Measurements from ENCODE around the gene PLA2R1. TPM values are rescaled to one million over a fixed set of nuclear protein-coding genes. Genes with fewer than 3 reads are reported as not detected.

Gene PLA2R1
- total RNA-seq, 3 donors from 2014 or later (not counting 1 experiment from before 2014, with no cell fraction given) = not detected

- peaks cover 25 to 39% of the 10 kb centered on the region in 2 donors for H3K4me1 Mint-ChIP-seq
- peak overlapping the region; percentile 88 to 92 for H3K27ac Mint-ChIP-seq
- Histone ChIP-seq H3K4me3 (ENCODE audit: low read length) (peak overlapping the region; percentile 75), H3K36me3 (ENCODE audit: control insufficient read depth, insufficient read depth, low read length) (peaks cover 10% of the 10 kb centered on the region), H3K4me1 (ENCODE audit: control insufficient read depth, insufficient read depth, low read length) (peaks cover 15% of the 10 kb centered on the region), H3K27ac (ENCODE audit: low read length) (peak overlapping the region; percentile 80), H3K27me3 (ENCODE audit: control insufficient read depth, insufficient read depth, low read length) (no peaks in the 10 kb centered on the region), H3K9me3 (ENCODE audit: control insufficient read depth, insufficient read depth, low read length) (no peaks in the 10 kb centered on the region)
- intact Hi-C loops (cut with micrococcal nuclease) = no loop called here
- H3K27me3 Mint-ChIP-seq (ENCODE audit: low read depth in 2 of 2) = no peaks in the 10 kb centered on the region
- DNase-seq (peak; percentile 40 to 84), ATAC-seq (peak; percentile 67 to 78 (median 68))
- under 1% methylated on average over 17 of the region's 17 CpGs for WGBS (ENCODE audit: insufficient coverage)
- H3K4me3 Mint-ChIP-seq = peak overlapping the region; percentile 98
- H3K36me3 Mint-ChIP-seq = no peaks in the 10 kb centered on the region
- H3K9me3 Mint-ChIP-seq = no peaks in the 10 kb centered on the region
- no peak for TF ChIP-seq CTCF (IDR thresholded peaks at IDR 0.05)
Measured at GRCh38 chr2:159903443-159904126, 158.8 kb downstream of the PLA2R1 start.

- TF ChIP-seq CTCF (IDR thresholded peaks at IDR 0.05) = no peak
- H3K4me3 ChIP-seq (ENCODE audit: low read length) = no peak overlapping the region
- ATAC-seq (no peak), DNase-seq (no peak)
- H3K27ac ChIP-seq (ENCODE audit: low read length) = peak overlapping the region; percentile 80
- H3K9me3 ChIP-seq (ENCODE audit: control insufficient read depth, insufficient read depth, low read length) = no peaks in the 10 kb centered on the region
- H3K36me3 ChIP-seq (ENCODE audit: control insufficient read depth, insufficient read depth, low read length) = peaks cover 12% of the 10 kb centered on the region
- Mint-ChIP-seq H3K27ac (peak overlapping the region; percentile 88 to 92), H3K36me3 (no peaks in the 10 kb centered on the region), H3K4me1 (peaks cover 30 to 42% of the 10 kb centered on the region in 2 donors), H3K4me3 (peak overlapping the region; percentile 98), H3K9me3 (no peaks in the 10 kb centered on the region), H3K27me3 (ENCODE audit: low read depth in 2 of 2) (no peaks in the 10 kb centered on the region)
- 84% methylated on average over 6 of the region's 6 CpGs for WGBS (ENCODE audit: insufficient coverage)
- H3K27me3 ChIP-seq (ENCODE audit: control insufficient read depth, insufficient read depth, low read length) = no peaks in the 10 kb centered on the region
- peaks cover 15% of the 10 kb centered on the region for H3K4me1 ChIP-seq (ENCODE audit: control insufficient read depth, insufficient read depth, low read length)
- intact Hi-C loops (cut with micrococcal nuclease) = no loop called here
Measured at GRCh38 chr2:159902722-159903121, 159.7 kb downstream of the PLA2R1 start.

GRCh38 chr2:159900343-159900742 is 162.1 kb downstream of the PLA2R1 start:
- ATAC-seq (no peak), DNase-seq (no peak)
- H3K4me1 ChIP-seq (ENCODE audit: control insufficient read depth, insufficient read depth, low read length) = peaks cover 15% of the 10 kb centered on the region
- intact Hi-C loops (cut with micrococcal nuclease) = no loop called here
- TF ChIP-seq CTCF (IDR thresholded peaks at IDR 0.05) = no peak
- Mint-ChIP-seq H3K4me1 (peaks cover 36 to 46% of the 10 kb centered on the region in 2 donors), H3K27ac (no peak overlapping the region), H3K4me3 (no peak overlapping the region), H3K9me3 (no peaks in the 10 kb centered on the region), H3K27me3 (ENCODE audit: low read depth in 2 of 2) (no peaks in the 10 kb centered on the region), H3K36me3 (peaks cover 8% of the 10 kb centered on the region)
- H3K27me3 ChIP-seq (ENCODE audit: control insufficient read depth, insufficient read depth, low read length) = no peaks in the 10 kb centered on the region
- H3K9me3 ChIP-seq (ENCODE audit: control insufficient read depth, insufficient read depth, low read length) = no peaks in the 10 kb centered on the region
- no peak overlapping the region for H3K27ac ChIP-seq (ENCODE audit: low read length)
- H3K4me3 ChIP-seq (ENCODE audit: low read length) = no peak overlapping the region
- H3K36me3 ChIP-seq (ENCODE audit: control insufficient read depth, insufficient read depth, low read length) = peaks cover 12% of the 10 kb centered on the region
- WGBS (ENCODE audit: insufficient coverage) = no CpG with 5 or more reads among the region's 1 CpG

- no peaks in the 10 kb centered on the region for H3K9me3 ChIP-seq (ENCODE audit: control insufficient read depth, insufficient read depth, low read length)
Measured at GRCh38 chr2:159898441-159898840, 164.0 kb downstream of the PLA2R1 start.

More at GRCh38 chr2:159898441-159898840, 164.0 kb downstream of the PLA2R1 start:
- Mint-ChIP-seq H3K4me3 (no peak overlapping the region), H3K27me3 (ENCODE audit: low read depth in 2 of 2) (no peaks in the 10 kb centered on the region), H3K9me3 (no peaks in the 10 kb centered on the region), H3K4me1 (peaks cover 29 to 37% of the 10 kb centered on the region in 2 donors), H3K27ac (no peak overlapping the region), H3K36me3 (peaks cover 8% of the 10 kb centered on the region)
- Histone ChIP-seq H3K36me3 (ENCODE audit: control insufficient read depth, insufficient read depth, low read length) (peaks cover 15% of the 10 kb centered on the region), H3K27ac (ENCODE audit: low read length) (no peak overlapping the region), H3K4me1 (ENCODE audit: control insufficient read depth, insufficient read depth, low read length) (peaks cover 5% of the 10 kb centered on the region), H3K27me3 (ENCODE audit: control insufficient read depth, insufficient read depth, low read length) (no peaks in the 10 kb centered on the region), H3K4me3 (ENCODE audit: low read length) (no peak overlapping the region)
- no peak for TF ChIP-seq CTCF (IDR thresholded peaks at IDR 0.05)
- ATAC-seq (no peak), DNase-seq (no peak)
- intact Hi-C loops (cut with micrococcal nuclease) = no loop called here
- 97% methylated on average over 6 of the region's 6 CpGs for WGBS (ENCODE audit: insufficient coverage)
